ENCODE data around the gene ABCA12. TPM values are rescaled to one million over a fixed set of nuclear protein-coding genes. Genes with fewer than 3 reads are reported as not detected.

Gene ABCA12
- polyA plus RNA-seq, 2 of the 4 experiments (the other 2 are of a cell fraction): 0.32 to 1.1 TPM

- TF ChIP-seq CTCF (IDR thresholded peaks at IDR 0.05) (no peak), MAFK (IDR thresholded peaks at IDR 0.05; ENCODE audit: partially characterized antibody) (no peak), POLR2AphosphoS2 (conservative IDR thresholded peaks at IDR 0.05; ENCODE audit: low read length) (no peak), EHF (CRISPR knock-in tag; IDR thresholded peaks at IDR 0.05) (no peak), ATOH8 (CRISPR knock-in tag; IDR thresholded peaks at IDR 0.05; ENCODE audit: low read depth) (no peak), TP53 (CRISPR knock-in tag; IDR thresholded peaks at IDR 0.05) (no peak)
These were observed 115.5 kb downstream of the ABCA12 start (continued) for GRCh38 chr2:215022910-215023309.

GRCh38 chr2:215022418-215022817 lies 116.0 kb downstream of the ABCA12 start:
- DNase-seq (ENCODE audit: low read depth in 1 of 2, low spot score in 1 of 2) (no peak), FAIRE-seq (no peak), ATAC-seq (no peak)
- POLR2A ChIA-PET: no interaction called here
- H3K27ac ChIP-seq: no peak overlapping the region
- TF ChIP-seq HOXB13 (CRISPR knock-in tag; IDR thresholded peaks at IDR 0.05; ENCODE audit: low read depth): no peak
- TF ChIP-seq CBX2 (IDR thresholded peaks at IDR 0.05; ENCODE audit: borderline replicate concordance, low read depth): no peak
- TF ChIP-seq NPAS2 (CRISPR knock-in tag; IDR thresholded peaks at IDR 0.05; ENCODE audit: borderline replicate concordance): no peak
- no peak for TF ChIP-seq CHD2 (IDR thresholded peaks at IDR 0.05; ENCODE audit: low read length, partially characterized antibody)
- TF ChIP-seq MAFK (IDR thresholded peaks at IDR 0.05; ENCODE audit: partially characterized antibody): no peak
- no peak for TF ChIP-seq HOXB5 (CRISPR knock-in tag; IDR thresholded peaks at IDR 0.05)
- no peak for TF ChIP-seq ZNF302 (CRISPR knock-in tag; IDR thresholded peaks at IDR 0.05)
- no peak for TF ChIP-seq ESRRA (IDR thresholded peaks at IDR 0.05; ENCODE audit: borderline replicate concordance, low read length)
- TF ChIP-seq KDM5A (IDR thresholded peaks at IDR 0.05): no peak
- no peak for TF ChIP-seq TP53 (CRISPR knock-in tag; IDR thresholded peaks at IDR 0.05)
- TF ChIP-seq EP300 (IDR thresholded peaks at IDR 0.05): no peak
- TF ChIP-seq EHMT2 (IDR thresholded peaks at IDR 0.05; ENCODE audit: low read depth): no peak
- no peak for TF ChIP-seq RARB (CRISPR knock-in tag; IDR thresholded peaks at IDR 0.05)
- TF ChIP-seq BCL3 (IDR thresholded peaks at IDR 0.05): no peak
- CTCF ChIA-PET: no interaction called here
- no peaks in the 10 kb centered on the region for H3K9me3 ChIP-seq
- no peak overlapping the region for H3K4me2 ChIP-seq
- WGBS (ENCODE audit: missing lambda C conversion rate): 15% methylated on average over 3 of the region's 3 CpGs
- no peaks in the 10 kb centered on the region for H3K4me1 ChIP-seq
- H3K4me3 ChIP-seq: no peak overlapping the region

- Histone ChIP-seq H3K4me1 (no peaks in the 10 kb centered on the region), H3K4me2 (no peak overlapping the region), H3K27ac (no peak overlapping the region), H3K4me3 (no peak overlapping the region), H3K9me3 (no peaks in the 10 kb centered on the region)
- DNase-seq (ENCODE audit: low read depth in 1 of 2, low spot score in 1 of 2) (no peak), ATAC-seq (no peak), FAIRE-seq (no peak)
- ChIA-PET CTCF (no interaction called here), POLR2A (no interaction called here)
- no peak for TF ChIP-seq RAD21 (conservative IDR thresholded peaks at IDR 0.05 in 1 of 2, IDR thresholded peaks at IDR 0.05 in 1 of 2)
- no peak for TF ChIP-seq NFE2L2 (conservative IDR thresholded peaks at IDR 0.05; ENCODE audit: low read length)
- no peak for TF ChIP-seq HOXA7 (CRISPR knock-in tag; IDR thresholded peaks at IDR 0.05)
- TF ChIP-seq RFX5 (IDR thresholded peaks at IDR 0.05): no peak
- TF ChIP-seq ZNF302 (CRISPR knock-in tag; IDR thresholded peaks at IDR 0.05): no peak
- no peak for TF ChIP-seq GATA3 (IDR thresholded peaks at IDR 0.05; ENCODE audit: borderline replicate concordance)
- no peak for TF ChIP-seq BCL3 (IDR thresholded peaks at IDR 0.05)
- no peak for TF ChIP-seq HOXB5 (CRISPR knock-in tag; IDR thresholded peaks at IDR 0.05)
- no peak for TF ChIP-seq FOXS1 (CRISPR knock-in tag; IDR thresholded peaks at IDR 0.05)
- no peak for TF ChIP-seq FOSB (CRISPR knock-in tag; IDR thresholded peaks at IDR 0.05)
- WGBS (ENCODE audit: missing lambda C conversion rate): 20% methylated on average over 2 of the region's 2 CpGs
These were observed 118.1 kb downstream of the ABCA12 start for GRCh38 chr2:215020283-215020682.
